ENCODE results near the gene SLC46A2. TPM values are rescaled to one million over a fixed set of nuclear protein-coding genes. Genes with fewer than 3 reads are reported as not detected.
A peak's percentile ranks its signal among the peaks of the same experiment; 100 is the strongest.

The SLC46A2 gene
- total RNA-seq, 4 donors from 2014 or later, result 49.5 to 95.9 (median 63.0) TPM

DNA sequence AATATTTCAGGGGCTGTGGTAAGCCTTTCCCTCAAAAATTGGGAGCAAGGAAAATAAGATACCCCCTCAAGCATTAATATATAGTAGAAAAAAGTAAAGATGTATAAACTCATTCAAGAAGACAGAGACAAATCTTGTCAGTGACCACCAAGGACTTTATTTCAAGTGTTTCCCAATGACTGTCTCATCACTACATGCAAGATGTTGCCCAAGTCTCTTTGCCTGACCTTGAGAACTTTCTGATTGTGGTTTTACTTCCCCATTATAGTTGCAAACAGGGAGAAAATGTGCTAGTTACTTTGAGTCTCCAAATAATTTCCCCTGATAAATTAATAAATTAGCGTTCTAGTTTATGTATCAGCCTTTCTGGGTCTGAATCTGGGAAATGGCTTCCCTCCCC lies 4.0 kb upstream of the SLC46A2 start:
- 85 to 93% methylated on average over 1 of the region's 1 CpG for WGBS, 2 donors
- intact Hi-C loops (cut with DNase I; ENCODE audit: low total_unique reads), result no loop called here
- DNase-seq (ENCODE audit: low spot score in 2 of 2), result no peak
- no peak for TF ChIP-seq POLR2A (IDR thresholded peaks at IDR 0.05)
- TF ChIP-seq, protein P1, sequence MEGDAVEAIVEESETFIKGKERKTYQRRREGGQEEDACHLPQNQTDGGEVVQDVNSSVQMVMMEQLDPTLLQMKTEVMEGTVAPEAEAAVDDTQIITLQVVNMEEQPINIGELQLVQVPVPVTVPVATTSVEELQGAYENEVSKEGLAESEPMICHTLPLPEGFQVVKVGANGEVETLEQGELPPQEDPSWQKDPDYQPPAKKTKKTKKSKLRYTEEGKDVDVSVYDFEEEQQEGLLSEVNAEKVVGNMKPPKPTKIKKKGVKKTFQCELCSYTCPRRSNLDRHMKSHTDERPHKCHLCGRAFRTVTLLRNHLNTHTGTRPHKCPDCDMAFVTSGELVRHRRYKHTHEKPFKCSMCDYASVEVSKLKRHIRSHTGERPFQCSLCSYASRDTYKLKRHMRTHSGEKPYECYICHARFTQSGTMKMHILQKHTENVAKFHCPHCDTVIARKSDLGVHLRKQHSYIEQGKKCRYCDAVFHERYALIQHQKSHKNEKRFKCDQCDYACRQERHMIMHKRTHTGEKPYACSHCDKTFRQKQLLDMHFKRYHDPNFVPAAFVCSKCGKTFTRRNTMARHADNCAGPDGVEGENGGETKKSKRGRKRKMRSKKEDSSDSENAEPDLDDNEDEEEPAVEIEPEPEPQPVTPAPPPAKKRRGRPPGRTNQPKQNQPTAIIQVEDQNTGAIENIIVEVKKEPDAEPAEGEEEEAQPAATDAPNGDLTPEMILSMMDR (IDR thresholded peaks at IDR 0.05), result no peak
- no peak overlapping the region for H3K4me3 ChIP-seq (ENCODE audit: low read depth, poor library complexity, severe bottlenecking)

GRCh38 chr9:112894041-112894440 lies 3.4 kb upstream of the SLC46A2 start:
- TF ChIP-seq, protein P1 (IDR thresholded peaks at IDR 0.05), result no peak
- no peak for TF ChIP-seq POLR2A (IDR thresholded peaks at IDR 0.05)
- WGBS, 2 donors, result 90 to 91% methylated on average over 1 of the region's 1 CpG
- H3K4me3 ChIP-seq (ENCODE audit: low read depth, poor library complexity, severe bottlenecking), result no peak overlapping the region
- no peak for DNase-seq (ENCODE audit: low spot score in 2 of 2)
- intact Hi-C loops (cut with DNase I; ENCODE audit: low total_unique reads), result no loop called here

DNA sequence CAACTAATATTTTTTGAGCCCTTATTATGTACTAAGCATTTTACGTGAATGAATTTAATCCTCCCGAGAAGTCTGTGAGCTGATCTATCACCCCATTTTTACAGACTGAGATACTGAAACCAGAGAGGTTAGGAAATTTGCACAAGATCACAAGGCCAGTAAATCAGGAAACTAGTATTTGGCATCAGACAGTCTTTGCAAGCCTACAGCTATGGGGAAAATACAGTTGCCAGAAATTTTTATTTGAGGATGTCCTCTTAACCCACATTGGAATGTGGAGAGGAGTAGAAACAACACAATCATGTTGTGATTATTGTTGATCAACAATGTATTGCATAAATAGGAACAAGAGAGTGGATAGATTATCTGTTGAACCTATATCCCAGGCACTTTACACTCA lies 2.3 kb upstream of the SLC46A2 start:
- H3K4me3 ChIP-seq (ENCODE audit: low read depth, poor library complexity, severe bottlenecking), result no peak overlapping the region
- WGBS, 2 donors, result 85% methylated on average over 2 of the region's 2 CpGs
- intact Hi-C loops (cut with DNase I; ENCODE audit: low total_unique reads), result no loop called here
- no peak for DNase-seq (ENCODE audit: low spot score in 2 of 2)
- TF ChIP-seq POLR2A (IDR thresholded peaks at IDR 0.05), result no peak

DNA sequence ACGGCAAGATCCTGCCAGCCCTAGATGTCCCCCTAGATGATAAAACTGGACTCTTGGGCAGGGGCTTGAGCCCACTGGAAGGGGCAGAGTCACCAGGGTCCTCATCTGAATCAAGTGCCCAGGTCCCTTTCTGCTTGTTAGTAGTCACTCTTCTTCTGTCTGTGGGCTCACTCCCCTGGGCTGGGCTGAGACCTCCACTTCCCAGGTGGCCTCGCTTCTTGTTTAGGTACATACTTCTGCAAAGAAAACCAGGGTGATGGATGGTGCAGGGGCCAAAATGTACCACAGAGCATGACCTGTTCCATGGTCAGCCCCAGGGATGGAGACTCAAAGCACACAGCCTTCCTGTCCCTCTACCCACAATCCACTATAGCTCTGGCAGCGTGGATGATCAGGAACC lies 845 bp upstream of the SLC46A2 start:
- 92 to 93% methylated on average over 3 of the region's 3 CpGs for WGBS, 2 donors
- intact Hi-C loops (cut with DNase I; ENCODE audit: low total_unique reads), result no loop called here

GRCh38 chr9:112887381-112887780 lies 3.3 kb downstream of the SLC46A2 start:
- H3K4me3 ChIP-seq (ENCODE audit: low read depth, poor library complexity, severe bottlenecking), result no peak overlapping the region
- 66 to 74% methylated on average over 5 of the region's 5 CpGs for WGBS, 2 donors
- DNase-seq (ENCODE audit: low spot score in 2 of 2), result peak in 1 of 2 donors; percentile 83
- intact Hi-C loops (cut with DNase I; ENCODE audit: low total_unique reads), result no loop called here
- TF ChIP-seq POLR2A (IDR thresholded peaks at IDR 0.05), result no peak
- TF ChIP-seq, protein P1 (IDR thresholded peaks at IDR 0.05), result no peak

More for the DNA sequence above, 845 bp upstream of the SLC46A2 start:
- DNase-seq (ENCODE audit: low spot score in 2 of 2), result no peak
- no peak overlapping the region for H3K4me3 ChIP-seq (ENCODE audit: low read depth, poor library complexity, severe bottlenecking)
- TF ChIP-seq POLR2A (IDR thresholded peaks at IDR 0.05), result no peak
- TF ChIP-seq, protein P1 (IDR thresholded peaks at IDR 0.05), result no peak

DNA sequence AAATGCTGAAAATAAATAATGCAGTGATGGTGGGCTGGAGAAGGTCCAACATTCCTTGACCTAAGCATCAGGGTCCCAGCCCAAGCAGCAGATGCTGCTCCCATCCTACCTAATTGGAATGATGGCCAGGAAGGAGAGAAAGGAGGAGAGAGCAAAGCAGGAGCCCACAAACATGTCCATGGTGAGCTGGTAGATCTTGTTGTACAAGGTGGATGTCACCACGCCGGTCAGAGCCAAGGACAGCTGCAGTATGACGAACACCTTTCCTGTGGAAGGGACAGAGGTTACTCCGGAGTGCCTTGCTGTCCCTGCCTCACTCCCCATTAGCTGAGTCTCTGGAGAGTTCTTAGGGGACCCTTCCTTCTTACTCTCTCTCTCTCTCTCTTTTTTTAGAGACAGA lies 4.3 kb downstream of the SLC46A2 start:
- DNase-seq (ENCODE audit: low spot score in 2 of 2), result peak in 1 of 2 donors; percentile 63
- WGBS, 2 donors, result 85 to 91% methylated on average over 4 of the region's 4 CpGs
- no peak overlapping the region for H3K4me3 ChIP-seq (ENCODE audit: low read depth, poor library complexity, severe bottlenecking)
- no peak for TF ChIP-seq POLR2A (IDR thresholded peaks at IDR 0.05)
- TF ChIP-seq, protein P1 (IDR thresholded peaks at IDR 0.05), result no peak
- intact Hi-C loops (cut with DNase I; ENCODE audit: low total_unique reads), result no loop called here

Data from lower leg skin (tissue), 4 donors.